K562 (cell line): ENCODE data around the gene MYL6B. TPM values are rescaled to one million over a fixed set of nuclear protein-coding genes. Genes with fewer than 3 reads are reported as not detected.
A peak's percentile ranks its signal among the peaks of the same experiment; 100 is the strongest.

Experiments
- ATF7 ChIP-seq: fragments of 450-650 bp; IDR thresholded peaks from 2 replicates; pipeline ENCODE4 v1.7.1; 2014; ENCODE audit warnings: mild to moderate bottlenecking, moderate library complexity
- C11orf30 ChIP-seq: fragments of 450-650 bp; IDR thresholded peaks from 2 replicates; pipeline ENCODE4 v1.6.1; 2016; ENCODE audit warnings: low read depth, mild to moderate bottlenecking
- CBX5 ChIP-seq: IDR thresholded peaks from 2 replicates; pipeline ENCODE4 v1.6.1; 2014; ENCODE audit warnings: low read depth, borderline replicate concordance
- CTBP1 ChIP-seq: fragments of 450-650 bp; IDR thresholded peaks from 2 replicates; pipeline ENCODE4 v1.6.1; 2016; ENCODE audit warnings: borderline replicate concordance
- ETV1 ChIP-seq: fragments of 450-650 bp; conservative IDR thresholded peaks from 2 replicates; pipeline ENCODE4 v1.6.1; 2016; ENCODE audit warnings: missing genetic modification characterization, control low read depth, low read depth, missing compliant biosample characterization
- FOXK1 ChIP-seq: sonication (generic); formaldehyde crosslinking; IDR thresholded peaks from 2 replicates; pipeline ENCODE4 v1.8.0; 2022; ENCODE audit warnings: missing genetic modification reagents, mild to moderate bottlenecking, borderline replicate concordance
- GABPB1 ChIP-seq: sonication (generic); formaldehyde crosslinking; IDR thresholded peaks from 2 replicates; pipeline ENCODE4 v1.8.0; 2022; ENCODE audit warnings: mild to moderate bottlenecking, missing genetic modification reagents
- HDAC1 ChIP-seq, 2 experiments: fragments of 450-650 bp; IDR thresholded peaks; 2 replicates each; pipeline ENCODE4 v1.6.1; 2016 to 2017; ENCODE audit warnings: inconsistent platforms in 1 of 2, mild to moderate bottlenecking in 1 of 2, moderate library complexity in 1 of 2
- HDGF ChIP-seq: fragments of 450-650 bp; IDR thresholded peaks from 2 replicates; pipeline ENCODE4 v1.6.1; 2016
- HMBOX1 ChIP-seq: sonication (generic); IDR thresholded peaks from 2 replicates; pipeline ENCODE4 v1.6.1; 2016
- KAT2B ChIP-seq: IDR thresholded peaks from one replicate; pipeline ENCODE4 v1.6.1; 2012; ENCODE audit warnings: low read depth, mild to moderate bottlenecking, control low read depth, inconsistent platforms, low read length, moderate library complexity
- KDM1A ChIP-seq, 2 experiments: fragments of 450-650 bp; IDR thresholded peaks; 2 replicates each; pipeline ENCODE4 v1.6.1; 2016; ENCODE audit warnings: mild to moderate bottlenecking in 2 of 2
- MXD1 ChIP-seq: fragments of 250-450 bp; sonication (Bioruptor Pico); IDR thresholded peaks from 2 replicates; pipeline ENCODE4 v1.8.0; 2021; ENCODE audit warnings: borderline replicate concordance, mild to moderate bottlenecking, moderate library complexity; ENCODE audit not compliant: poor library complexity, severe bottlenecking
- NR2C1 ChIP-seq, 2 experiments: fragments of 450-650 bp; IDR thresholded peaks; 2 replicates each; pipeline ENCODE4 v1.6.1; 2017; ENCODE audit warnings: mild to moderate bottlenecking in 2 of 2, antibody characterized with exemption in 1 of 2, inconsistent platforms in 1 of 2, missing compliant biosample characterization in 1 of 2, missing genetic modification characterization in 1 of 2
- PCBP2 ChIP-seq: fragments of 200-400 bp; formaldehyde crosslinking; IDR thresholded peaks from 2 replicates; pipeline ENCODE4 v1.6.1; 2018; ENCODE audit warnings: low read length, low read depth, mild to moderate bottlenecking, moderate library complexity; ENCODE audit not compliant: poor library complexity, severe bottlenecking
- POLR2AphosphoS5 ChIP-seq: IDR thresholded peaks from 2 replicates; pipeline ENCODE4 v1.6.1; 2011; ENCODE audit warnings: mild to moderate bottlenecking, low read depth, low read length, moderate library complexity; ENCODE audit not compliant: control insufficient read depth, insufficient read depth
- SNRNP70 ChIP-seq: fragments of 200-400 bp; formaldehyde crosslinking; optimal IDR thresholded peaks from 2 replicates; pipeline ENCODE3; 2017; ENCODE audit warnings: low read depth, low read length
- TAF15 ChIP-seq: fragments of 200-400 bp; formaldehyde crosslinking; IDR thresholded peaks from 2 replicates; pipeline ENCODE4 v1.6.1; 2017; ENCODE audit warnings: mild to moderate bottlenecking, low read depth, low read length, moderate library complexity
- THRB ChIP-seq: fragments of 450-650 bp; formaldehyde crosslinking; conservative IDR thresholded peaks from 2 replicates; pipeline ENCODE4 v1.4.0; 2022; ENCODE audit warnings: mild to moderate bottlenecking, missing genetic modification characterization
- TRIM25 ChIP-seq: fragments of 450-650 bp; IDR thresholded peaks from 2 replicates; pipeline ENCODE4 v1.7.0; 2016; ENCODE audit warnings: borderline replicate concordance
- TSC22D4 ChIP-seq: fragments of 450-650 bp; IDR thresholded peaks from 2 replicates; pipeline ENCODE4 v1.6.1; 2016; ENCODE audit warnings: missing genetic modification characterization, missing biosample characterization, control low read depth
- ZNF239 ChIP-seq: fragments of 250-450 bp; sonication (Bioruptor Pico); IDR thresholded peaks from 2 replicates; pipeline ENCODE4 v1.4.0; 2020; ENCODE audit warnings: mild to moderate bottlenecking
- ZNF316 ChIP-seq: fragments of 450-650 bp; IDR thresholded peaks from 2 replicates; pipeline ENCODE4 v1.6.1; 2016
- polyA plus RNA-seq, 8 experiments: library from polyadenylated mRNA; depleted of rRNA in 4 of 8; stranded (reverse) in 5 of 8; unstranded in 3 of 8; fragments of >200 nt; fragmentation: Nextera tagmentation in 2 of 8; fragmentation: Illumina TruSeq in 1 of 8; extraction: Ambion mirVana in 2 of 8; extraction: Trizol in 1 of 8; gene quantifications; 2 replicates each; pipeline versions ENCODE4 v1.2.1 to v1.2.3, GENCODE V29; 2011 to 2014; ENCODE audit warnings: inconsistent platforms in 1 of 8, missing spikeins in 1 of 8
- total RNA-seq, 7 experiments: library from RNA; depleted of rRNA in 6 of 7; stranded (reverse); fragments of >200 nt in 6 of 7; fragmentation: Illumina TruSeq in 2 of 7; extraction: Trizol in 2 of 7; gene quantifications; 2 replicates each; pipeline versions ENCODE4 v1.2.1 to v1.2.3, GENCODE V29; 2011 to 2021; ENCODE audit warnings: low replicate concordance in 1 of 7

MYL6B gene
- total and polyA plus RNA-seq, 9 of the 15 experiments (the other 6 are each of a cell fraction or from before 2014, with no cell fraction given) = 42.8 to 77.3 (median 68.6) TPM

GRCh38 chr12:56116267-56117081, 35.9 kb upstream of the MYL6B start, which contains the start of gene RPL41 (continued):
- TF ChIP-seq SNRNP70 (peak; percentile 88), KAT2B (peak; percentile 57), POLR2AphosphoS5 (peak; percentile 99), ATF7 (peak; percentile 92), NR2C1 (IDR thresholded peaks at IDR 0.05) (peak; percentile 96), NR2C1 (tag; IDR thresholded peaks at IDR 0.05) (peak; percentile 97), HMBOX1 (peak; percentile 69), KDM1A (IDR thresholded peaks at IDR 0.05) (0 out of 4 replicates have a peak, but pooled peaks of 1 of the 2 experiments have one; percentile 8), FOXK1 (CRISPR knock-in tag) (0 out of 2 replicates have a peak, but pooled peaks have one; percentile 76), PCBP2 (no peak), TAF15 (no peak), ZNF239 (0 out of 2 replicates have a peak, but pooled peaks have one; percentile 17), THRB (peak; percentile 91; the same call in 1 of the 2 replicates), TRIM25 (no peak), GABPB1 (CRISPR knock-in tag) (peak; percentile 97), ZNF316 (no peak; the same call in 1 of the 2 replicates), CBX5 (no peak), ETV1 (tag) (peak; percentile 72), MXD1 (CRISPR knock-in tag) (peak; percentile 39), HDGF (0 out of 2 replicates have a peak, but pooled peaks have one; percentile 4), CTBP1 (peak; percentile 50), C11orf30 (peak; percentile 55; the same call in 1 of the 2 replicates), TSC22D4 (peak; percentile 79; the same call in 1 of the 2 replicates), HDAC1 (IDR thresholded peaks at IDR 0.05) (peak in 1 of 2 experiments; percentile 74; a peak in 3 of 4 replicates)
